ENCODE data around the gene FUOM. TPM values are rescaled to one million over a fixed set of nuclear protein-coding genes. Genes with fewer than 3 reads are reported as not detected.

Gene FUOM
- total RNA-seq, 1 experiment from 2014 or later, result 41.8 TPM

- WGBS (ENCODE audit: extremely low coverage, insufficient read length, low lambda C conversion rate), result 100% methylated on average over 1 of the region's 13 CpGs
- H3K9me3 ChIP-seq (ENCODE audit: control insufficient read depth, low read depth, low read length), result no peaks in the 10 kb centered on the region
- no peak overlapping the region for H4K8ac ChIP-seq (replicated peaks; ENCODE audit: insufficient read length, low read depth, low read length)
- H2BK12ac ChIP-seq (ENCODE audit: insufficient read length, low read depth, low read length), result no peak overlapping the region
- H2BK120ac ChIP-seq (ENCODE audit: low read depth, low read length, poor library complexity, severe bottlenecking), result no peak overlapping the region
- no peak overlapping the region for H3T11ph ChIP-seq (ENCODE audit: low read length)
- no peak overlapping the region for H3K27ac ChIP-seq (ENCODE audit: insufficient read length, low read depth, low read length)
- no peak overlapping the region for H2AK5ac ChIP-seq (ENCODE audit: insufficient read length, low read length)
- no peak overlapping the region for H3K4me2 ChIP-seq (ENCODE audit: insufficient read depth, insufficient read length, low read length)
- H3K9me3 Mint-ChIP-seq, result no peaks in the 10 kb centered on the region; a peak in 1 of 5 replicates
- DNase-seq, result no peak
- no peak overlapping the region for H4K5ac ChIP-seq (ENCODE audit: insufficient read length, low read depth, low read length)
- H3K4me1 Mint-ChIP-seq, result peaks cover 7 to 8% of the 10 kb centered on the region in 2 experiments
- TF ChIP-seq, protein P1, sequence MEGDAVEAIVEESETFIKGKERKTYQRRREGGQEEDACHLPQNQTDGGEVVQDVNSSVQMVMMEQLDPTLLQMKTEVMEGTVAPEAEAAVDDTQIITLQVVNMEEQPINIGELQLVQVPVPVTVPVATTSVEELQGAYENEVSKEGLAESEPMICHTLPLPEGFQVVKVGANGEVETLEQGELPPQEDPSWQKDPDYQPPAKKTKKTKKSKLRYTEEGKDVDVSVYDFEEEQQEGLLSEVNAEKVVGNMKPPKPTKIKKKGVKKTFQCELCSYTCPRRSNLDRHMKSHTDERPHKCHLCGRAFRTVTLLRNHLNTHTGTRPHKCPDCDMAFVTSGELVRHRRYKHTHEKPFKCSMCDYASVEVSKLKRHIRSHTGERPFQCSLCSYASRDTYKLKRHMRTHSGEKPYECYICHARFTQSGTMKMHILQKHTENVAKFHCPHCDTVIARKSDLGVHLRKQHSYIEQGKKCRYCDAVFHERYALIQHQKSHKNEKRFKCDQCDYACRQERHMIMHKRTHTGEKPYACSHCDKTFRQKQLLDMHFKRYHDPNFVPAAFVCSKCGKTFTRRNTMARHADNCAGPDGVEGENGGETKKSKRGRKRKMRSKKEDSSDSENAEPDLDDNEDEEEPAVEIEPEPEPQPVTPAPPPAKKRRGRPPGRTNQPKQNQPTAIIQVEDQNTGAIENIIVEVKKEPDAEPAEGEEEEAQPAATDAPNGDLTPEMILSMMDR (conservative IDR thresholded peaks at IDR 0.05), result no peak
- peaks cover 23% of the 10 kb centered on the region for H3K27me3 Mint-ChIP-seq (ENCODE audit: low read depth)
- no peak overlapping the region for H4K91ac ChIP-seq (ENCODE audit: insufficient read length, low read depth, low read length)
- H3K4ac ChIP-seq (ENCODE audit: low read depth, low read length), result no peak overlapping the region
- no peaks in the 10 kb centered on the region for H3K79me1 ChIP-seq (ENCODE audit: insufficient read depth, low read depth, low read length, poor library complexity, severe bottlenecking)
- H3K14ac ChIP-seq (ENCODE audit: insufficient read depth, low read length), result no peak overlapping the region
- no peak overlapping the region for H3K23ac ChIP-seq (ENCODE audit: insufficient read length, low read depth, low read length)
- no peak overlapping the region for H2BK20ac ChIP-seq (ENCODE audit: low read depth, low read length, poor library complexity, severe bottlenecking)
- no peak overlapping the region for H2AFZ ChIP-seq (ENCODE audit: low read length)
- no peak overlapping the region for H3K9ac ChIP-seq (ENCODE audit: extremely low read depth, insufficient read length, low read length)
- no peak overlapping the region for H2BK15ac ChIP-seq (ENCODE audit: low read depth, low read length)
- peaks cover 7% of the 10 kb centered on the region for H3K23me2 ChIP-seq (ENCODE audit: insufficient read length, low read depth, low read length, poor library complexity, severe bottlenecking)
- H3K56ac ChIP-seq (ENCODE audit: insufficient read length, low read depth, low read length), result no peak overlapping the region
- no peak overlapping the region for H3K4me3 Mint-ChIP-seq
- peaks cover 26% of the 10 kb centered on the region for H3K27me3 ChIP-seq (ENCODE audit: insufficient read depth, low read length)
- no peak overlapping the region for H3K18ac ChIP-seq (ENCODE audit: insufficient read length, low read depth, low read length)
- no peak overlapping the region for H3K27ac Mint-ChIP-seq
- no peaks in the 10 kb centered on the region for H3K79me2 ChIP-seq (ENCODE audit: insufficient read depth, low read length)
- H4K20me1 ChIP-seq (ENCODE audit: control insufficient read depth, insufficient read depth, insufficient read length), result no peaks in the 10 kb centered on the region
- no peaks in the 10 kb centered on the region; a peak in 1 of 7 replicates for H3K36me3 Mint-ChIP-seq (ENCODE audit: insufficient read depth in 1 of 3, low read depth in 3 of 3)
- no peak overlapping the region for H2BK5ac ChIP-seq (ENCODE audit: insufficient read length, low read length)
- H3K4me1 ChIP-seq (ENCODE audit: insufficient read depth, low read length), result peaks cover 2% of the 10 kb centered on the region; the same call in 1 of the 2 replicates
Measured at GRCh38 chr10:133339708-133340380, 18.0 kb downstream of the FUOM start.
